Fibroblast of skin of scalp (primary cell): Measurements from ENCODE around the gene KHDRBS1.
"Not testable (repeated sequence)": the region's sequence is repeated elsewhere in the genome, so short reads cannot be mapped to it uniquely, and the experiment has no call there.

Experiments used
- DNase-seq: peaks from one replicate; pipeline ENCODE4 v3.0.0-alpha.2; 2013

KHDRBS1 gene

DNA sequence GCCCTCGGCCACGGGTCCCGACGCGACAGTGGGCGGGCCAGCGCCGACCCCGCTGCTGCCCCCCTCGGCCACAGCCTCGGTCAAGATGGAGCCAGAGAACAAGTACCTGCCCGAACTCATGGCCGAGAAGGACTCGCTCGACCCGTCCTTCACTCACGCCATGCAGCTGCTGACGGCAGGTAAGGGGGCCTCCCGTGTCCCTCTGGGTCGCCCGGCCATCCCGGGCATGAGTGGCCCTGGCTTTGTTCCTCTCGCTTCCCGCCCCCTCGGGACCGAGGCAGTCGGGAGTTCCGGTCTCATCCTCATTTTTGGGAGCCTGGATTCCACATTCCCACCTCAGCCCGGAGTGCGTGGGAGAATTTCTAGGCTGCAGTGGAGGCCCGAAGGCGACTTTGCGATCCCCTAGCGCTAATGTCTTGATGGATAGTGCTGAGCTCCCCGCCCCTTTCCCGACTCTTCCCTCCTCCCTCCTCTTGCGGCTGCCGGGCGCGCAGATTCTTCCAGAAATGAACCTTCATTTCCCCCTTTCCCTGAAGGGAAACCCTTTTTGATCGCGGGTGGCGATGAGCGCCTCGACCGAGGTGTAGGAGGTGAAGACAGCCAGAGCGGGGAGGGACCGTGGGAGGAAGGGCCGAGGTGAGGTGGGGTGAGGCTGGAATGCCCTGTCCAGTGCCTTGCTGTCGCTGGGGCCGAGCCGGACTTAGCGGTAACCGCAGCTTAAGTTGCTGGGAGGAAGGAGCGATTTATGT is 705 bp downstream of the KHDRBS1 start:
- peak; percentile 47 for DNase-seq

- DNase-seq: peak; percentile 22
Measured at GRCh38 chr1:32014948-32015273, 1.2 kb downstream of the KHDRBS1 start.

DNA sequence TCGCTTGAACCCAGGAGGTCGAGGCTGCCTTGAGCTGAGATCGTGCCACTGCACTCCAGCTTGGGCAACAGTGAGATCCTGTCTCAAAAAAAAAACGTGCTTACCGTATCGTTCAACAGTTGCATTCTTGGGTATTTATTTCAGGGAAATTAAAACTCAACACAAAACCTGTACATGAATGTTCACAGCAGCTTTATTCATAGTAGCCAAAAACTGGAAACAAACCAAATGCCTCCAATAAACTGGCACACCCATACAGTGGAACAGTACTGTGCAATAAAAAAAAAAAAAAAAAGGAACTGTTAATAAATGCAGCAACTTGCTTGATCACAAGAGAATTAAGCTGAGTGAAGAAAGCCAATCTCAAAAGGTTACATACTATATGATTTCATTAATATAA is 6.7 kb downstream of the KHDRBS1 start:
- DNase-seq: no peak

DNA sequence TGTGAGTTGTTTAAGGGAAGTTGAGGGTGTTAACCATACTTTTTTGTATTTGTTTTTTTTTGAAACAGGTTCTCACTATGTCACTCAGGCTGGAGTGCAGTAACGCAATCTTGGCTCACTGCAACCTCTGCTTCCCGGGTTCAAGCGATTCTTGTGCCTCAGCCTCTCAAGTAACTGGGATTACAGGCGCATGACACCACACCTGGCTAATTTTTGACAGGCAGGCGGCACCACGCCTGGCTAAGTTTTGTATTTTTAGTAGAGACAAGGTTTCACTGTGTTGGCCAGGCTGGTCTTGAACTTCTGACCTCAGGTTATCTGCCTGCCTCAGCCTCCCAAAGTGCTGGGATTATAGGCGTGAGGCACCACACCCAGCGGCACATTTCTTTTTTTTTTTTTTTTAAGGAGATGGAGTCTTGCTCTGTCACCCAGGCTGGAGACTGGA is 7.9 kb downstream of the KHDRBS1 start:
- not testable (repeated sequence) for DNase-seq

DNA sequence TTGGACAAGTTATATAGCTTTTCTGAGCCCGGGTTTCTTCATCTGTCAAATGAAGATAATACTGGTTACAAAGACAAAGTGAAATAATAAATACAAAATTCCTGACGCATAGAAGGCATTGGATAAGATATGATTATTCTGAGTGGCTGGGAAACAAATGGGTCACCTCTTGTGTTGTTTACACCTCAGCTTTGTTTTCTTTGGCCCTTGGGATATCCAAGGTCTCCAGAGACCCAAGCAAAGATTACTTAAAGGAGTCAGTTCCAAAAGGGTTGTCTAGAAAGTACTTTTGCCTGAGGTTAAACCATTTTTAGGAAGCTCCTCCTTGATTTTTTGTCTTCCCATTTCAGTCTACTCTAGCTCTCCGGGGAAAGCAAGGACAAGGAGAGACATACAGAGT is 9.7 kb downstream of the KHDRBS1 start:
- DNase-seq: no peak

GRCh38 chr1:32025515-32025914 is 11.8 kb downstream of the KHDRBS1 start:
- DNase-seq: no peak

DNA sequence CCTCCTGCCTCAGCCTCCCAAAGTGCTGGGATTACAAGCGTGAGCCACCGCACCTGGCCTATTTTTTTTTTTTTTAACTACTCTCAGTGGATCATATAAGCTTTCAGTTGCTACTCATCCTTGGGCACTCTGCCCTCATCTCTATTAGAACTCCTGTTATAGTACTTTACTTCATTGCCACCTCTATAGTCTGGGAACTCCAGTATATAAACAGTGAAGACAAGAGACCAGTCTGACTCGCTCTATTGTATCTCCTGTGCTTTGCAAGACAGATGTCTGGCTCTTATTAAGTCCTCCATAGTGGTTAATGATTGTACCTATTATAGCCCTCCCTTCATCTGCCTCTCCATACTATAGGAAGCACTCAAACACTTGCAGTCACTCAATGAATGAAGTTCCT is 15.1 kb downstream of the KHDRBS1 start:
- no peak for DNase-seq

DNA sequence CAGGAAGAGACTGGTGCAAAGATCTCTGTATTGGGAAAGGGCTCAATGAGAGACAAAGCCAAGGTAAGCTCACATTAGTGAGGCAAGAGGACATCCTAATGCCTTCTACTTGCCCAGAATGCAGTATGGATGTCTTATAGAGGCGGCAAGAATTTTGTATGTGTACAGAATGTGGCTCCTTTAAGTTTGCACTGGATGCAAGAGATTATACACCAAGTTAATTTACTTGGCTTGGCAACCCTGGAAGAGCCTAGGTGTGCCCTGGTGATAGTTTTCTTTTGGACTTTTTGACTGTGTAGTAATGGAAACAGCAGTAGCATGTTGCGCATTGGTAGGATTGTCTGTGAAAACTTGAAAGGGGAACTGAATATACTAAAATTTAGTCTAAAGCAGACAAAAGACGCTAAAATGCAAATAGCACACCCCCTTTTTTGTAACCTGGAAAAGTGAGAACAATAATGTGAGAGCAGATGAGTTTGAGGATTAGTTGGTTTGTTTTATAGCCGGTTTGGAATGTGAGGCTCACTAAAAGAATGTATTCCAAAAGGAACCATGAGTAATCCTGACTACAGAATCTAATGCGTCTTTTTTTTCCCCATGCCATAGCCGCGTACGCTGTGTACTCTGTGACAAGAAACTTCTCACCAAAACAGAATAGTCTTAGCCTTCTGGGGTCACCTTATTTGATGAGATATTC is 18.1 kb downstream of the KHDRBS1 start:
- peak; percentile 73 for DNase-seq

- no peak for DNase-seq
Measured at GRCh38 chr1:32032275-32032615, 18.6 kb downstream of the KHDRBS1 start.

DNA sequence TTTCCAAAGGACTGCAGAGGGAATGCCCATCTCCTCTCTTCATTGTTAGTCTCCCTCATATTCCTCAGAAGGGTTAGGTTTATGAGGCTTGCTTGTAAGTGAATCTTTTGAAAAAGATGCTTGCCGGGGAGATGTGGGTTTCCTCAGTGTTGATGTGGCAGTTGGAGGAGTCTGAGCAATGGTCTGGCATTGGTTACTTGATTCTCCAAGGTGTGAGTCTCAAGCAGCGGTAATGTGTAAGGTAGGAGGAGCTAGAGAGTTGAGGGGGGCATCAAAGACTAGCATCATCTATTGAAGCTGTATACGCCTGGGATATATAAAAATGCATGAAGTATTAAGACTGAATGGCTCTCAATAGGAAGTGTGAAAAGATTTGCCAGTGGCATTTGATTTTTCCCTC is 21.5 kb downstream of the KHDRBS1 start:
- no peak for DNase-seq

DNA sequence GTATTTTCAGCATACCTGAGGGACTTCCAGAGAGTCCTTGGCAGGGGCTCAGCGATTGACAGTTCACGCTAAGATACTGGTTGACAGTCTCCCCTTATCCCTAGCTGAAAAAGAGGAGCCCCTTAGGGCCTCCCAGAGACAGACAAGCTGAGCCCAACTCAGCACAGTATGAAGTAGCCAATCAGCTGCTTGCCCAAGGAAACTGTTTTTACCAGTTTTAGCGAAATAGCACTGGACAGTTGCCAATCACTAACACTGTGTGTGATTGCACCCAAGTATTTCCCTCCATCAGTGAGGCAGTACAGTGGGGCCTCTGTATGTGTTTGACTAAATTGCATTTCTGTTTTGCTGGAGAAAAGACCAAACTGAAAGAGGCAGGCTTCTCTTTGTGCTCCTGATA is 27.0 kb downstream of the KHDRBS1 start:
- DNase-seq: no peak

DNA sequence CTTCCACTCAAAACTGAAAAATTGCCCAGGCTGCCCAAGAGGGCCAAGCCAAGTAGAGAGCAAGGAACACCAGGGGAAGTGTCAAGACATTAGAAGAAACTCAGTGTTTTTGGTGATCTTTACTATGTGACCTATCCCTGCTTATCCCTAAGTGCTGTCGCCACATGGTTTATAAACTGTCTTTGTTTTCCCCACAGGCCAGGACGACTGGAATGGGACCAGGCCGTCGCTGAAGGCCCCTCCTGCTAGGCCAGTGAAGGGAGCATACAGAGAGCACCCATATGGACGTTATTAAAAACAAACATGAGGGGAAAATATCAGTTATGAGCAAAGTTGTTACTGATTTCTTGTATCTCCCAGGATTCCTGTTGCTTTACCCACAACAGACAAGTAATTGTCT is 28.7 kb downstream of the KHDRBS1 start:
- DNase-seq: no peak

GRCh38 chr1:32044234-32044633 is 30.6 kb downstream of the KHDRBS1 start:
- DNase-seq: no peak

GRCh38 chr1:32045772-32046171 is 32.1 kb downstream of the KHDRBS1 start:
- no peak for DNase-seq

DNA sequence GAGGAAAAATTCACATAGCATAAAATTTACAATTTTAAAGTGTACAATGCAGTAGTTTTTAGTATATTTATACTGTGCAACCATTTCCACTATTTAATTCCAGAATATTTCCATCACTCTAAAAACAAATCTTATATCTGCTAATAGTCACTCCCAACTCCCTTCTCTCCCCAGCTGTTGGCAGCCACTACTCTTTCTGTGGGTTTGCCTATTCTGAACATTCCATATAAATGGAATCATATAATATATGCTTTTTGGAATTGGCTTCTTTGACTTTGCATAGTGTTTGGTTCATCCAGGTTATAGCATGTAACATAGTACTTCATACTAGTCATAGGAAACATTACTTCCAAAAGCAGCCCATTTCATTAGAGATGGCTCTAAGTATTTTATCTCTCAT is 34.0 kb downstream of the KHDRBS1 start:
- DNase-seq: peak; percentile 48

DNA sequence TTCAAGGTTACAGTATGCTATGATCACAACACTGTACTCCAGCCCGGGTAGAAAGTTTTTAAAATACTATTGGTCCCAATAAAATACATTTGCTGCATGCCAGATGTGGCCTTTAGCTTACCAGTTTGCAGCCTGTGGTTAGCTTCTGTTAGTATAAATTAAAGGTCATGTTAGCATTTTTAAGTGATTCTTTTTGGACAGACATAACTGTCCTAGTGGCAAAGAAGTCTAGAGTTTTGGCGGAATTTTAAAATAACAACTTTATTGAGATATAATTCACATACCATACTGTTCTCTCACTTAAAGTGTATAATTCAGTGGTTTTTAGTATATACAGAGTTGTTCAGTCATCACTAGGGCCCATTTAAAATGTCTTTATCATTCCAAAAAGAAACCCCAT is 34.8 kb downstream of the KHDRBS1 start:
- no peak for DNase-seq

GRCh38 chr1:32051706-32052105 is 38.0 kb downstream of the KHDRBS1 start:
- no peak for DNase-seq

- DNase-seq: peak; percentile 46
Measured at GRCh38 chr1:32052887-32053286, 39.2 kb downstream of the KHDRBS1 start.

DNA sequence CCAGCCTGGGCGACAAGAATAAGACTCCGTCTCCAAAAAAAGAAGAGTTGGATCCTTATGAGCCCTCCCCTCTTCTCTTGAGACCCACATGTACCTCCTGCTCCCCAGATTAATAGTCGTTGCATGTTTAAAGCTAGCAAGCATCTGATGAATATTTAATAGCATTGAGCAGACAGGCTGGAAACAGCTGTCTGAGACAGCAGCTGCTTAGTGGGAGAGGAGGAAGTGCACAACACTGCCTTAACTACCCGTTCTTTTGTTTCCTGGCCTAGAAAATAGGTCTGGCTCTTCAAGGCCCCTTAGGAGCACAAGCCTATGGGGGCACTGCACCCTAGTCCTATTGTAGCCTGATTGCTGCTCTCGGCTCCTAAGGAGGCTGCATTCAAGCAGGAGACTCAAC is 41.7 kb downstream of the KHDRBS1 start:
- DNase-seq: no peak

DNA sequence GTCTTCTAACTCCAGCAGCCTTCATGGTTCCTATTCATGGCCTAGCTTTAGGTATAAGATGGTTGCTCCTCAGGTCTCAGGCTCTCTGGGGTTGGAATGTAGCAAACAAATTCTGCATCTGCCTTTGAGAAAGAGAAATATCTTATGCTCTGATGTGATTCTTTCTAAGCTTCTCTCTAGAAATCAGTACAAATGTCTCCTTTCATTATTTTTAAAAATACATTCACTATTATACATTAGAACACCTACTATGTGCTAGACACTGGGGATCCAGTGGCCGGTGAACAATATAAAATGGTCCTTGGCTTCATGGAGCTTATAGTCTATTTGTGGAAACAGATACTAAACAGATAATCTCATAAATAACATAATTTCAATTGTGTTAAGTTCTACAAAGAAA is 42.9 kb downstream of the KHDRBS1 start:
- DNase-seq: no peak

GRCh38 chr1:32060914-32061313 is 47.2 kb downstream of the KHDRBS1 start:
- DNase-seq: no peak

- DNase-seq: peak; percentile 50
Measured at GRCh38 chr1:32062867-32063230, 49.2 kb downstream of the KHDRBS1 start.

DNA sequence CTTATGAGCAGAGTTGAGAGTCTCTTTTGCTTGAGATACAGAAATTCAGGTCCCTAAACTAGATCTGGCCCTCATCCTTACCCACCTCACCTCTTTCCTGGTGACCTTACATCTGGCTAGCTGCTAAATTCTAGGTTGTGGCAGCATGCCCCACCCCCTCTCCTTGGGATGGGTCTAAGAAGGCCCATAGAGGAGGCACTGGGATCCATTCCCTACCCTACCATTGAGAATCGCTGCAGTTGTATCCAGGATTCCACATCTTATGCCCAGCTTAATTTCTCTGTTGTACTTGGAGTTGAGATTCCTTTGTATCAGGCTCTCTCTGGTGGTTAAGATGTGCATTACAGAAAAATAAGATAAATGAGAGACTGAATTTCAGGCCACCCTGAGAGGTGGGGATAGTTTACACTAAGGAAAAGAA is 49.6 kb downstream of the KHDRBS1 start:
- peak; percentile 82 for DNase-seq

GRCh38 chr1:32065613-32066488 is 52.2 kb downstream of the KHDRBS1 start:
- not testable (repeated sequence) for DNase-seq
